ENCODE data around the gene TSPAN1. TPM values are rescaled to one million over a fixed set of nuclear protein-coding genes. Genes with fewer than 3 reads are reported as not detected.

Gene TSPAN1
- total RNA-seq, 1 experiment from 2014 or later, result 134 TPM

DNA sequence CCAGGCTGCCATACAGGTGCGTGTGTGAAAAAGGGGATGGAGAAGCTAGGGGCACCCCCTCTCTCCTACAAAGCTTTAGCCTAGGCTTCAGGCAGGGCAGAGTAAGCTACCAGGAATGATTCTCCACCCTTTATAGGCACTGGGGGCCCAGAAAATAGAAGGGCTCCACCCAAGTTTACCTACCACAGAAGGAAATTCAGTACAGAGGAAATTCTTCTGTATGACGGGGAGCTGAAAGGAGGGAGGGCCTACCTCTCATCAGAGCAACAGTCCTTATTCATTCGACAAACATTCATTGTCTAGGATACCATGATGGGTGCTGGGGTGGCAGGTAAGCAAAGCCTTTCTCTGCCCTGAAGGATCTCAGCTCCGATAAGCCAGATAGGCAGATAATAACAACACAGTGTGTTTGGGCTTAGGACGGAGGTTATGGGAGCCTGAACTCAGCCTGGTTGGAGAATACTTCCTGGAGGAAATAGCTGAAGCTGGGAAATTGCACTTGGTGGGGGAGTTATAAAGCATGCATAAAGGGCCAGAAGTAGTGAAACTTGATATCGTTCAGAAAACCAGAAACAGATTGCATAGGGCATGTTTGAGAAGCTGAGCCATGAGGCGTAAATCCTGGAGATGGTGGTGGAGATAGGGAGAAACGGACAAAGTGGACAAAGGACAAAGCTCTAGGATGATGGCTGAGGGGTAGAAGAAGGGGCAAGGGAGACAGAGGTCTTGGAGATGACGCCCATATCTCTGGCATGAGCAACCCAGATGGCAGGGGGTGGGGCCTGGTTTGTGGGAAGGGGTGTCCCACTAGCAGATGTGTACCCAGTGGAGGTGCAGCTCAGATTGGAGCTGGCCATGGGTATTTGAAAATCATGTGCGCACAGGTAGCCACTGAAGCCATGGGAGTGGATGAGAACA, 6.7 kb downstream of the TSPAN1 start:
- Histone ChIP-seq H3K4me1 (replicated peaks; ENCODE audit: insufficient read depth) (peaks cover 61% of the 10 kb centered on the region), H3K27me3 (ENCODE audit: insufficient read depth, low read depth) (no peaks in the 10 kb centered on the region), H3K79me2 (ENCODE audit: low read depth) (peaks cover 53% of the 10 kb centered on the region), H3K9me3 (ENCODE audit: insufficient read depth, low read depth) (no peaks in the 10 kb centered on the region), H3K36me3 (ENCODE audit: low read depth) (peaks cover 25% of the 10 kb centered on the region), H4K20me1 (ENCODE audit: insufficient read depth) (no peaks in the 10 kb centered on the region), H3K27ac (peak overlapping the region; percentile 91), H3K4me3 (peak overlapping the region; percentile 83), H3K9me2 (ENCODE audit: insufficient read depth) (no peaks in the 10 kb centered on the region), H2AFZ (no peak overlapping the region), H3F3A (ENCODE audit: insufficient read depth, low read depth) (peaks cover 62% of the 10 kb centered on the region), H3K4me2 (peak overlapping the region; percentile 97)
- DNase-seq, result peak; percentile 62 to 86
- TSS peak; percentile 14 for BruUV-seq (replicated peaks)
- ChIA-PET POLR2A (ENCODE audit: unreplicated experiment) (interaction anchor here (0.5 to 1.6 kb wide), 16 partner anchors 12 to 852 kb away, joined by 3 to 23 read pairs (median 4); partner anchors contain the start of genes PIK3R3, PRDX1 and RAD54L), CTCF (interaction anchor here (0.5 to 4.4 kb wide), 11 partner anchors 9 to 824 kb away, joined by 3 to 58 read pairs (median 3); partner anchors contain the start of genes POMGNT1 and RAD54L)
- TF ChIP-seq EZH2 (IDR thresholded peaks at IDR 0.05; ENCODE audit: low read depth) (no peak), CTCF (conservative IDR thresholded peaks at IDR 0.05) (no peak)
- intact Hi-C loops (cut with micrococcal nuclease; ENCODE audit: unreplicated experiment), result loop anchor here (2.0 to 10.0 kb wide), 5 partner anchors 121 to 1167 kb away; partner anchors contain the start of genes HECTD3, HPDL, LRRC41 and MAST2

DNA sequence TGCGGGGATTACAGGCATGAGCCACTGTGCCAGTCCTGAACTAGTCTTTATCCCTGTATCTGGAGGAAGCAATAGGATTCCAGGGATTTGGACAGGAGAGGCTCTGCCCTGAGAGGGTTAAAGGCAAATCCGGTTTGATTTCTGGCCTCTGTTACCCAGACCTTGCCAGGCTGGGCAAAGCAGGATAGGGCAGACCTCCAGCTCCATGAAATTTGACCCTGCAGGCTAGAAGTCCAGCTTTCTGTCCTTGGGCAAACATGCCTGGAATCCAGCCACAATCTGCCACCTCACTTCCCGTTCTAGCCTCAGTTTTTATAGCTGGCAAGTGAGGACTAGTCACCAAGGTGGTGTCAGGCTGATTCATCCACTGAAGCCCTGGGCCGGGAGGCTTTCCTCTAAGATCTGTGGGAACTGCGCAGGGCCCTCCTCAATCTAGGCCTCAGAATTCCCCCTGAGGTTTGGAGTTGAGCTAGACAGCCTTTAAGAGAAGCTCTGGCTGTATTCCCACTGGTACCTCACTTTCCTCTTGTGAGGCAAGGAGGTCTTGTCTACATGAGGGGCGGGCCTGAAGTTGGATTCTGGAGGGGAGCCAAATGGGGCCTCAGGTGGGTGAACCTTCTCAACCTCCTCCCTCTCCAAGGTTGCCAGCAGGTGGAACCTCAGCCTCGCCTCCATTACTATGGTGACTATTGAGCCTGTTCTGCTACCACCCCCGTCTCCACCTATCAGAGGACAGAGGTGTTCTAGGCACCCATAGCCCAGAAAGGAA, 8.4 kb downstream of the TSPAN1 start:
- DNase-seq, result peak; percentile 98 to 99
- peak overlapping the region; percentile 83 for H3K4me3 ChIP-seq
- no peaks in the 10 kb centered on the region for H3K9me2 ChIP-seq (ENCODE audit: insufficient read depth)
- no peaks in the 10 kb centered on the region for H3K27me3 ChIP-seq (ENCODE audit: insufficient read depth, low read depth)
- H3K27ac ChIP-seq, result peak overlapping the region; percentile 91
- peaks cover 68% of the 10 kb centered on the region for H3K4me1 ChIP-seq (replicated peaks; ENCODE audit: insufficient read depth)
- peaks cover 59% of the 10 kb centered on the region for H3K79me2 ChIP-seq (ENCODE audit: low read depth)
- BruUV-seq (replicated peaks), result TSS peak; percentile 16
- H3F3A ChIP-seq (ENCODE audit: insufficient read depth, low read depth), result peaks cover 77% of the 10 kb centered on the region
- H3K9me3 ChIP-seq (ENCODE audit: insufficient read depth, low read depth), result no peaks in the 10 kb centered on the region
- H2AFZ ChIP-seq, result no peak overlapping the region
- H3K4me2 ChIP-seq, result peak overlapping the region; percentile 97
- ChIA-PET CTCF (interaction anchor here (0.6 to 4.4 kb wide), 4 partner anchors 15 to 93 kb away, joined by 4 to 58 read pairs (median 6); partner anchors contain the start of gene POMGNT1), POLR2A (ENCODE audit: unreplicated experiment) (interaction anchor here (0.5 to 1.6 kb wide), 14 partner anchors 9 to 880 kb away, joined by 3 to 13 read pairs (median 6); partner anchors contain the start of genes PRDX1 and RAD54L)
- intact Hi-C loops (cut with micrococcal nuclease; ENCODE audit: unreplicated experiment), result loop anchor here (1.0 to 10.0 kb wide), 7 partner anchors 15 to 1168 kb away; partner anchors contain the start of genes HECTD3, HPDL, MAST2 and POMGNT1
- peaks cover 40% of the 10 kb centered on the region for H3K36me3 ChIP-seq (ENCODE audit: low read depth)
- no peaks in the 10 kb centered on the region; the same call in 1 of the 2 replicates for H4K20me1 ChIP-seq (ENCODE audit: insufficient read depth)
- TF ChIP-seq EZH2 (IDR thresholded peaks at IDR 0.05; ENCODE audit: low read depth) (no peak), CTCF (conservative IDR thresholded peaks at IDR 0.05) (peak; percentile 30; the same call in 1 of the 2 replicates)
